Panc1 (cell line): ENCODE measurements around the gene RNASET2.

ENCODE experiments used
- POLR2AphosphoS5 ChIP-seq: IDR thresholded peaks from 2 replicates; pipeline ENCODE4 v1.6.1; 2012; ENCODE audit warnings: mild to moderate bottlenecking, low read depth, low read length, moderate library complexity
- TCF7L2 ChIP-seq: IDR thresholded peaks from 2 replicates; pipeline ENCODE4 v1.6.1; 2011; ENCODE audit warnings: mild to moderate bottlenecking, low read depth, low read length, inconsistent platforms
- TF ChIP-seq, protein P1 (sequence below): fragments of 450-650 bp; IDR thresholded peaks from 2 replicates; pipeline ENCODE4 v1.5.1; 2017; ENCODE audit warnings: mild to moderate bottlenecking

- TF ChIP-seq, protein P1, sequence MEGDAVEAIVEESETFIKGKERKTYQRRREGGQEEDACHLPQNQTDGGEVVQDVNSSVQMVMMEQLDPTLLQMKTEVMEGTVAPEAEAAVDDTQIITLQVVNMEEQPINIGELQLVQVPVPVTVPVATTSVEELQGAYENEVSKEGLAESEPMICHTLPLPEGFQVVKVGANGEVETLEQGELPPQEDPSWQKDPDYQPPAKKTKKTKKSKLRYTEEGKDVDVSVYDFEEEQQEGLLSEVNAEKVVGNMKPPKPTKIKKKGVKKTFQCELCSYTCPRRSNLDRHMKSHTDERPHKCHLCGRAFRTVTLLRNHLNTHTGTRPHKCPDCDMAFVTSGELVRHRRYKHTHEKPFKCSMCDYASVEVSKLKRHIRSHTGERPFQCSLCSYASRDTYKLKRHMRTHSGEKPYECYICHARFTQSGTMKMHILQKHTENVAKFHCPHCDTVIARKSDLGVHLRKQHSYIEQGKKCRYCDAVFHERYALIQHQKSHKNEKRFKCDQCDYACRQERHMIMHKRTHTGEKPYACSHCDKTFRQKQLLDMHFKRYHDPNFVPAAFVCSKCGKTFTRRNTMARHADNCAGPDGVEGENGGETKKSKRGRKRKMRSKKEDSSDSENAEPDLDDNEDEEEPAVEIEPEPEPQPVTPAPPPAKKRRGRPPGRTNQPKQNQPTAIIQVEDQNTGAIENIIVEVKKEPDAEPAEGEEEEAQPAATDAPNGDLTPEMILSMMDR = no peak
- no peak for TF ChIP-seq POLR2AphosphoS5
- TF ChIP-seq TCF7L2 = no peak
Observed at GRCh38 chr6:166937746-166938145, 18.6 kb downstream of the RNASET2 start.
